ENCODE data around the gene LLPH.
A peak's percentile ranks its signal among the peaks of the same experiment; 100 is the strongest.

The LLPH gene

GRCh38 chr12:66087365-66087943, 43.1 kb downstream of the LLPH start:
- DNase-seq, result peak; percentile 60

GRCh38 chr12:66085998-66086397, 44.6 kb downstream of the LLPH start:
- DNase-seq, result no peak

DNA sequence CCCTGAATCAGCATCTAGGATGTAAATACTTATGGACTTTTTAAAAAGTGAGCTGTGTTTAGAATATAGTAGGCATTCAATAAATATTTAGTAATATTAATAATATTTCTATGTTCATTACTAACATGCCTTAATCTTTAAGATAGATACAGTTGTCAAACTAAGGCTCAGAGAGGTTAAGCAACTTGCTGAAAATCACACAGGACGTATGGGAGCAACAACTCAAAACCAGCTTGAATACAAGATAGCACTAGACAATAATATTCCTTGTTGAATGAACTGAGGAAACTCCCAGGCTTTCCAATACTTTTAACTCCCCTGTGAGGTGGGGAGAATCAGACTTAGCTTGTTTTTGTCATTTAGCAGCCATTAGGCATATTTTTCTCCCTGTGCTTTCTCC, 45.3 kb downstream of the LLPH start:
- no peak for DNase-seq

DNA sequence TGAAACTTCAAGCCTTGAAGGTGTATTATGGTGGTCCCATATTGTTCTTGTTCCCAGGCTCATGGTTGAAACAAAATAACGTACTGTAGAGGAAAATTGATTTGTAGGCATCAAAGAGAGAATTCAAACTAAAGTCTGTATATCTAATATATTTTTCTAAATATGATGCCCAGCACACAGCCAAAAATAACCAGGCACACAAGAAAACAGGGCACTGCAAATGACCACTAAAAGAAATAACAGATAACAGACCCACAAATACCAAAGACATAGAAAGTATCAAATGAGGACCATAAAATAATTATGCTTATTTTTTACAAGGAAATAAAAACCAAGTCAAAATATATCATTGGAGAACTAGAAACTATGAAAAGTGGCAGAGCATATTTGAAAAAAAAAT, 46.8 kb downstream of the LLPH start:
- DNase-seq, result no peak

DNA sequence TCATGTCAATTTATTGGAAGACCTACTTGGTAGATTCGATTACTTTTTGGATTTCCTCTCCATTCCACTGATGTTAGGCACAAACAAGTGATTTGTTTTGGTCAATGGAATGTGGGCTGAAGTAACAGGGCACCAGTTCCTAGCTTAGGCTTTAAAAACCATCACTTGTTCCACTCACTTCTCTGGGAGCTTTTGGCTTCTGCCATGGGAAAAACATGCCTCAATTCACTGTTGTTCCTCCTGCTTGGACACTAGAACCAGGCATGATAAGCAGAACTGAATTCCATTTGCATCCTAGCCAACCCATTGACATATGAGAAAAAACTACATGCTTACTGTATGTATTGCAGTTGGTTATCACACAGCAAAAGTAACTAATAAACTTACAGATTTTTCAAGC, 47.8 kb downstream of the LLPH start:
- no peak for DNase-seq

DNA sequence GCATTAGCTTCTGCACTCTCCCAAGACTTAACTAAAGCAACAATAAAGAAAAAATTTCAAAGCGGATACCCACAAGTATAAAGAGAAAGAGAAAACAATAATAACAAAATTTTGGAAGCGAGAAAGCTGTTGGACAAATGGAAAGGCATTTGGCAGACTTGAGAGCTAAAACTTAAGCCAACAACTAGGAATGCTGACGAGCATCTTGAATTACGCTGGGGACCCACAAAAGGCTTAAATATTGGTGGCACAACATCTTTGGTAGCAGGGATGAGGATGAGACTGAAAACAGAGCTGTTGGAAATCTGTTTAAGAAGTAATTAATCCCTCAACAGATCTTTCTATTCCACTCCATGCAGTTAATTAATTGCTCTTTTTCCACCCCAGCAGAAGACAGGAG, 49.8 kb downstream of the LLPH start:
- no peak for DNase-seq

- no peak for DNase-seq
Observed at GRCh38 chr12:66077542-66077941, 53.0 kb downstream of the LLPH start.

GRCh38 chr12:66074561-66074960, 56.0 kb downstream of the LLPH start:
- DNase-seq, result no peak

DNA sequence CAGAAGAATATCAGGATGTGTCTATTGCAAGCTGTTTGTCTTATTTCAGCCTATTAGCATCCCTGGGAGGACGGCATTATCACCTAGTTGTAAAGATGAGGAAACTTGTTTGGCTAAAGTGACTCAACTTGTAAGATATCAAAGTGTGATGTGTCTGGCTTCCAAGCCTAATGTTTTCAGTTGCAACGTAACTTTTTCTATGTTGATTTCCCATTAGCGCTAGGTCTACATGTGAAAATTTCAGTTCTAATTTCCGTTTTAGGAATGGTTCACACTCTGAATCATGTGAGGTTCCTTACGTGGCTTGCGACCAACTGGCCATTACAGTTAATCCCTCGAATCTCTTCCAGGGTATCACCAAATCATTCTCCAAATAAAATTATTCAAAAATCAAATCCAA, 58.0 kb downstream of the LLPH start:
- no peak for DNase-seq

DNA sequence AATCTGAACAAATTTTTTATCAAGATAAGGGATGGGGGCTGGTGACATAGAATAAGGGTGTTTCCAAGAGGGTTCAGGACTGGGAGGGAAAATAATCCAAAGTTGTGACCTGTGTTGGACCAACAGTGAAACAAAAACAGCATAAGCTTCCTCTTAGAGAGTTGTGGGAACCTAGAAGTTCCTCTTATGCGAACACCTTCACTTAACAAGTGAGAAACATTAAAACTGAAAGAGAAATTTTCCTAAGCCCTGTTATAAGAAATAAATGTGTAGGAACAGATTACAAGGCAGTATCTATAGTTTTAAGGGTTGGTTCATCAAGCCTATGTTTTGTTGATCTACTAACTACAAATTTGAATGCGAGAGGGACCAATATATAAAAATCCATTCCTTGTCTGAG, 58.4 kb downstream of the LLPH start:
- no peak for DNase-seq

- no peak for DNase-seq
Observed at GRCh38 chr12:66071549-66071948, 59.0 kb downstream of the LLPH start.

DNA sequence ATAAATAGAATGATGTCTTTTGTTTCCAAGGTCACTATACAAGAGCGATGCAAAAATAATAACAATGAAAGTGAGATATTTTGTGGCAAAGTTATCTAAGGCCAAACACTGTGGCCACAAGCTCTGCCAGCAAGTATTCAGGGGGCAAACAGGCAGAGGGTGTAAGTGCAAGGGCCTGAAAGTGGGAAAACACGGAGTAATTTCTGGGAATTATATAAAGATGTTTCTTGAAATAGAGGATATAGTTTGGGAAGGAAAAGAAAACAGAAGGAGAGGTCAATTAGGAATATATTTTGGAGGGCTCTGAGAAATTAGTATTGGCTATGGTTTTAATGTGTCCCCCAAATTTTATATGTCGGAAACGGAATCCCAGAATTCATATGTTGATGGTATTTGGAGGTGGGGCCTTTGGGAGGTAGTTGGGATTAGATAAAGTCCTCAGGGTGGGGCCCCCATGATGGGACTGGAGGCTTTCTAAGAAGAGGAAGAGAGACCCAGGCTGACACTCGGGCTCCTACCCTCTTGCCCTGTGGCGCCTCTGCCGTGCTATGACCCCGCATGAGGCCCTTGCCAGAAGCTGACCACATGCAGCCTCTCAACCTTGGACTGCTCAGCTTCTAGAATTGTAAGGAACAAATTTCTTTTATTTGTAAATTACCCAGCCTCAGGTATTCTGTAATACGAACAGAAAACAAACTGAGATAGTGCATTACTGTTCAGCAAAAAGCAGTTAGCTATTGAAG, 60.0 kb downstream of the LLPH start:
- no peak for DNase-seq

DNA sequence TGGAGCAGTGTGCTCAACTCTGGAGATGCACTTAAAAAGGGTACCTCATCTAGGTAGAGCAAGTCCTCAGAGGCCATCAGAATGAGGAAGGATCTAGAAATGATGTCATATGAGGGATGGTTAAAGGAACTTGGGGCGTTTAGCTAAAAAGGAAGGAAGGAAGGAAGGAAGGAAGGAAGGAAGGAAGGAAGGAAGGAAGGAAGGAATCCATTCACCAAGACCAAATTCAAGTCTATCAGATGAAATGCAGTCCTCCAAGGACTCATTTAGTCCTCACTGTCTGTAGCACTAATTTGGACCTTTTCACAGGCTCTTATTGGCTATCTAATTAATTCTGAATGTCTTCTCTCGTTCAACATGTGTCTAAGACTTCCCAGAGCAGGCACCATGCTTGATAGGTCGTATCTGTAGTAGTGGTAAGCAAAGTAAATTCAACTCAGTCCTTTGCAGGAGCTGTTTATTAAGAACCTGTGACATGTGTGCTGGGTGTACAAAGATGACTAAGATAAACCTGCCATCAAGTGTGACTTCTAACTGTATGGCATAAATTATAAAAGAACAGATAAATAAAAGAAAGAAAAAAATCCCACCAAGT, 63.5 kb downstream of the LLPH start:
- no peak for DNase-seq
